ENCODE measurements around the gene RAB25. TPM values are rescaled to one million over a fixed set of nuclear protein-coding genes. Genes with fewer than 3 reads are reported as not detected.
"Not testable (repeated sequence)": the region's sequence is repeated elsewhere in the genome, so short reads cannot be mapped to it uniquely, and the experiment has no call there.

RAB25 gene
- total RNA-seq, 1 donor from 2014 or later: not detected

GRCh38 chr1:156065212-156065611 is 4.3 kb downstream of the RAB25 start:
- intact Hi-C loops (cut with DNase I): no loop called here
- no peaks in the 10 kb centered on the region for H3K27me3 ChIP-seq
- H3K27ac ChIP-seq: no peak overlapping the region
- no peak overlapping the region for H3K4me3 ChIP-seq
- H3K9me3 ChIP-seq: no peaks in the 10 kb centered on the region
- DNase-seq (ENCODE audit: low spot score in 2 of 2): no peak
- no peaks in the 10 kb centered on the region for H3K36me3 ChIP-seq
- no peak for TF ChIP-seq CTCF (IDR thresholded peaks at IDR 0.05)
- no peaks in the 10 kb centered on the region for H3K4me1 ChIP-seq

- no peaks in the 10 kb centered on the region for H3K4me1 ChIP-seq
- no peak overlapping the region for H3K27ac ChIP-seq
- no peak for TF ChIP-seq CTCF (IDR thresholded peaks at IDR 0.05)
- DNase-seq (ENCODE audit: low spot score in 2 of 2): no peak
- no peaks in the 10 kb centered on the region for H3K27me3 ChIP-seq
- no peaks in the 10 kb centered on the region for H3K36me3 ChIP-seq
- H3K9me3 ChIP-seq: no peaks in the 10 kb centered on the region
- no peak overlapping the region for H3K4me3 ChIP-seq
- intact Hi-C loops (cut with DNase I): no loop called here
Observed at GRCh38 chr1:156065871-156066270, 4.9 kb downstream of the RAB25 start.

- DNase-seq (ENCODE audit: low spot score in 2 of 2): no peak
- no peak overlapping the region for H3K4me3 ChIP-seq
- no peaks in the 10 kb centered on the region for H3K27me3 ChIP-seq
- no peaks in the 10 kb centered on the region for H3K36me3 ChIP-seq
- no peaks in the 10 kb centered on the region for H3K4me1 ChIP-seq
- no peak for TF ChIP-seq CTCF (IDR thresholded peaks at IDR 0.05)
- no peak overlapping the region for H3K27ac ChIP-seq
- H3K9me3 ChIP-seq: no peaks in the 10 kb centered on the region
- intact Hi-C loops (cut with DNase I): no loop called here
Observed at GRCh38 chr1:156067262-156067661, 6.3 kb downstream of the RAB25 start.

GRCh38 chr1:156069490-156070455 is 8.8 kb downstream of the RAB25 start:
- intact Hi-C loops (cut with DNase I): no loop called here
- Histone ChIP-seq H3K27me3 (no peaks in the 10 kb centered on the region), H3K9me3 (no peaks in the 10 kb centered on the region), H3K36me3 (no peaks in the 10 kb centered on the region), H3K4me1 (no peaks in the 10 kb centered on the region), H3K4me3 (no peak overlapping the region), H3K27ac (no peak overlapping the region)
- no peak for TF ChIP-seq CTCF (IDR thresholded peaks at IDR 0.05)
- DNase-seq (ENCODE audit: low spot score in 2 of 2): no peak

- TF ChIP-seq CTCF (IDR thresholded peaks at IDR 0.05): no peak
- intact Hi-C loops (cut with DNase I): no loop called here
Observed at GRCh38 chr1:156070548-156070947, 9.6 kb downstream of the RAB25 start.

GRCh38 chr1:156071332-156071816 is 10.4 kb downstream of the RAB25 start:
- H3K4me1 ChIP-seq; H3K36me3 ChIP-seq; H3K4me3 ChIP-seq; DNase-seq (ENCODE audit: low spot score in 2 of 2); H3K27ac ChIP-seq; H3K27me3 ChIP-seq; intact Hi-C loops (cut with DNase I); H3K9me3 ChIP-seq: not testable (repeated sequence)

More at GRCh38 chr1:156070548-156070947, 9.6 kb downstream of the RAB25 start:
- Histone ChIP-seq H3K36me3 (no peaks in the 10 kb centered on the region), H3K27ac (no peak overlapping the region), H3K4me3 (no peak overlapping the region), H3K4me1 (no peaks in the 10 kb centered on the region), H3K27me3 (no peaks in the 10 kb centered on the region), H3K9me3 (no peaks in the 10 kb centered on the region)
- no peak for DNase-seq (ENCODE audit: low spot score in 2 of 2)
